ENCODE data around the gene CD59.

Gene CD59

GRCh38 chr11:33736148-33736812 is at the start of gene CD59:
CD59 (minus strand) TSS chr11:33736423; CDS start chr11:33722445, 13,978 bp downstream.
- peak; percentile 88 for DNase-seq

- no peak for DNase-seq
These were observed 49.4 kb upstream of the CD59 start for GRCh38 chr11:33785609-33786008.

- DNase-seq: no peak
These were observed 43.8 kb upstream of the CD59 start for GRCh38 chr11:33779849-33780528.

GRCh38 chr11:33778675-33779074 is 42.5 kb upstream of the CD59 start:
- DNase-seq: no peak

GRCh38 chr11:33777906-33778305 is 41.7 kb upstream of the CD59 start:
- DNase-seq: no peak

GRCh38 chr11:33775832-33776470 is 39.7 kb upstream of the CD59 start:
- no peak for DNase-seq

GRCh38 chr11:33775467-33775807 is 39.2 kb upstream of the CD59 start:
- DNase-seq: no peak

GRCh38 chr11:33774736-33775466 is 38.7 kb upstream of the CD59 start:
- no peak for DNase-seq

- peak; percentile 79 for DNase-seq
These were observed 37.9 kb upstream of the CD59 start, which contains the start of gene FBXO3 for GRCh38 chr11:33773987-33774735. FBXO3 (minus strand) TSS chr11:33774520; CDS start chr11:33774497, 23 bp downstream.

- peak; percentile 36 for DNase-seq
These were observed 37.3 kb upstream of the CD59 start for GRCh38 chr11:33773404-33773986.

GRCh38 chr11:33772870-33773269 is 36.6 kb upstream of the CD59 start:
- DNase-seq: no peak

- no peak for DNase-seq
These were observed 36.1 kb upstream of the CD59 start for GRCh38 chr11:33772300-33772699.

GRCh38 chr11:33770236-33770635 is 34.0 kb upstream of the CD59 start:
- no peak for DNase-seq

GRCh38 chr11:33769542-33769941 is 33.3 kb upstream of the CD59 start:
- DNase-seq: no peak

GRCh38 chr11:33767624-33768023 is 31.4 kb upstream of the CD59 start:
- no peak for DNase-seq

GRCh38 chr11:33766085-33766484 is 29.9 kb upstream of the CD59 start:
- no peak for DNase-seq

- no peak for DNase-seq
These were observed 25.2 kb upstream of the CD59 start for GRCh38 chr11:33761471-33761870.

GRCh38 chr11:33753304-33753967 is 17.2 kb upstream of the CD59 start:
- no peak for DNase-seq

- DNase-seq: no peak
These were observed 15.7 kb upstream of the CD59 start for GRCh38 chr11:33751878-33752277.

GRCh38 chr11:33747979-33748378 is 11.8 kb upstream of the CD59 start:
- DNase-seq: no peak

GRCh38 chr11:33743291-33743690 is 7.1 kb upstream of the CD59 start:
- DNase-seq: no peak
